ENCODE data around the gene EFCAB13. TPM values are rescaled to one million over a fixed set of nuclear protein-coding genes. Genes with fewer than 3 reads are reported as not detected.

Gene EFCAB13
- total RNA-seq, 4 donors from 2014 or later = 5.9 to 39.6 (median 12.9) TPM

DNA sequence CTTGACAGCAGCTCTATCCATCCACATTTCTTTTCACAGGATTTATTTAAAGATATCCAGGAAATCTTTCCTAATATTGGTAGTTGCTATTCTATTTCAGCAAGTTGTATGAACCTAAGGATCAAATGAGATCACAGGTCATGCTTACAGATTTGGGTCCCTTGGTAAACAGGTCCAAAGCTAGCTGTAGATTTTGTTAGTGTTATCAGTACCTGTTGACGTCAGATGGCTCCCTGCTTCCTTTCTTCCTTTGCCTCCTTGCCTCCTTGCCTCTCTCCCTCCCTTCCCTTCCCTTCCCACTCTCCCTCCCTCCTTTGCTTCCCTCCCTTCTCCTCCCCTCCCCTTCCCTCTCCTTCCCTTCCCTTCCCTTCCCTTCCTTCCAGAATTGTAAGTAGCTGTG, 76.6 kb downstream of the EFCAB13 start:
- no peak for DNase-seq
- no peak overlapping the region for H3K27ac ChIP-seq
- H3K27me3 ChIP-seq = no peaks in the 10 kb centered on the region
- no peaks in the 10 kb centered on the region for H3K4me1 ChIP-seq
- H3K9me3 ChIP-seq = no peaks in the 10 kb centered on the region
- no peak overlapping the region for H3K4me3 ChIP-seq
- TF ChIP-seq POLR2A (IDR thresholded peaks at IDR 0.05) = no peak
- TF ChIP-seq, protein P1, sequence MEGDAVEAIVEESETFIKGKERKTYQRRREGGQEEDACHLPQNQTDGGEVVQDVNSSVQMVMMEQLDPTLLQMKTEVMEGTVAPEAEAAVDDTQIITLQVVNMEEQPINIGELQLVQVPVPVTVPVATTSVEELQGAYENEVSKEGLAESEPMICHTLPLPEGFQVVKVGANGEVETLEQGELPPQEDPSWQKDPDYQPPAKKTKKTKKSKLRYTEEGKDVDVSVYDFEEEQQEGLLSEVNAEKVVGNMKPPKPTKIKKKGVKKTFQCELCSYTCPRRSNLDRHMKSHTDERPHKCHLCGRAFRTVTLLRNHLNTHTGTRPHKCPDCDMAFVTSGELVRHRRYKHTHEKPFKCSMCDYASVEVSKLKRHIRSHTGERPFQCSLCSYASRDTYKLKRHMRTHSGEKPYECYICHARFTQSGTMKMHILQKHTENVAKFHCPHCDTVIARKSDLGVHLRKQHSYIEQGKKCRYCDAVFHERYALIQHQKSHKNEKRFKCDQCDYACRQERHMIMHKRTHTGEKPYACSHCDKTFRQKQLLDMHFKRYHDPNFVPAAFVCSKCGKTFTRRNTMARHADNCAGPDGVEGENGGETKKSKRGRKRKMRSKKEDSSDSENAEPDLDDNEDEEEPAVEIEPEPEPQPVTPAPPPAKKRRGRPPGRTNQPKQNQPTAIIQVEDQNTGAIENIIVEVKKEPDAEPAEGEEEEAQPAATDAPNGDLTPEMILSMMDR (IDR thresholded peaks at IDR 0.05) = no peak
- H3K36me3 ChIP-seq = no peaks in the 10 kb centered on the region

DNA sequence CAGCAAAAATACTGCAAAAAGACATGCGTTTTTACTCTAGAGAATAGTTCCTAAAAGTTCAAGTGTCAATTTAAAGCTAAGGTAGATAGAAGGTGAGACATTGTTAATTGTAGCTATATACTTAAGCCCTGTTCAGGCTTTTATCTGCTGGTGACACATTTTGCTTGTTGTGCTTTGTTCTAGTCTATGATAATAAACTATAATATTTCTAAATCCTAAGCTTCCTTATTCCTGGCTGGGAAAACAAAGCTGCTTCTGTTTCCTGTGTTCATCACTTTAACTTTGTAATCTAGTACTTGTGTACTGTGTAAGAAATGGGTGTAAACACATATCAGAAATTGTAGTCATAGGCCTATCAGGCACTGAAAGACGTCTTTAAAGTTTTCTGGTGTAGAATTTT, 77.3 kb downstream of the EFCAB13 start:
- Histone ChIP-seq H3K27me3 (no peaks in the 10 kb centered on the region), H3K4me1 (no peaks in the 10 kb centered on the region), H3K36me3 (no peaks in the 10 kb centered on the region), H3K9me3 (no peaks in the 10 kb centered on the region), H3K27ac (no peak overlapping the region), H3K4me3 (no peak overlapping the region)
- TF ChIP-seq, protein P1 (IDR thresholded peaks at IDR 0.05) = no peak
- DNase-seq = no peak

DNA sequence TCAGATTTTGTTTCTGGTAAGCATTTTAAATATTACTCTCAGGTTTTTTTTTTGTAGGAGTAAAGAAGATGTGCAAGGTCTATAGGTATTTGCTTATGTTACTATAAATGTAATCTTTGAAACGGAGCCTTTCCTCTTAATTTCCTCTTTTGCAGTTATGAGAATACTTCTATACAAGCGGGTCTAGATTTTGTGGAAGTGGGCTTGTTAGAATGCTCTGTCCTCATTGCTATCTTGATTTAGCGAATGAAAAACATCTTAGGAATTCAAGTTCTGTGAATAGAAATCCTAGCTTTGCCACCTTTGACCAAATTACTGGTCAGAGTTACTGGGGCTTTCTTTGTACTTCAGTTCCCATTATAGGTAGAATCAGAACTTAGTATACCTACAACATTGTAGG, 80.3 kb downstream of the EFCAB13 start:
- Histone ChIP-seq H3K27ac (no peak overlapping the region), H3K4me3 (no peak overlapping the region), H3K9me3 (no peaks in the 10 kb centered on the region), H3K36me3 (no peaks in the 10 kb centered on the region), H3K4me1 (no peaks in the 10 kb centered on the region), H3K27me3 (no peaks in the 10 kb centered on the region)
- no peak for TF ChIP-seq POLR2A (IDR thresholded peaks at IDR 0.05)
- TF ChIP-seq, protein P1 (IDR thresholded peaks at IDR 0.05) = no peak
- no peak for DNase-seq

DNA sequence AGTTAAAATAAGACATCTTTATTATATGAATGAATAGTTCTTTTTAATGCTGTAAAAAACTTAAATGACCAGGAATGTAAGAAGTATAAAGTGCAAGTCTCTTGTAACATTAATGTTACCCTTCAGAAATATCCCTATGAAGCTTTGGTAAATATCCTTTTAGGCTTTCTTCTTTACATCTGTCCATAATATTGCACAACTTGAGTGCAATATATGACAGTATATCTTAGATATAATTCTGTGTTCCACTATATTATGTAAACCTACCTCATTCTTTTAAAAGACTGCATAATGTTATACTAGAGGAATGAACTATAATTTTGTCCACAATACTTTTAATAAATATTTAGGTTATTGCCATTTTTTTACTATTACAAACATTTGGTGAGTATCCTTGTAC, 81.1 kb downstream of the EFCAB13 start:
- Histone ChIP-seq H3K9me3 (no peaks in the 10 kb centered on the region), H3K4me3 (no peak overlapping the region), H3K27me3 (no peaks in the 10 kb centered on the region), H3K36me3 (no peaks in the 10 kb centered on the region), H3K4me1 (no peaks in the 10 kb centered on the region), H3K27ac (no peak overlapping the region)
- no peak for DNase-seq
- no peak for TF ChIP-seq POLR2A (IDR thresholded peaks at IDR 0.05)
- TF ChIP-seq, protein P1 (IDR thresholded peaks at IDR 0.05) = no peak

DNA sequence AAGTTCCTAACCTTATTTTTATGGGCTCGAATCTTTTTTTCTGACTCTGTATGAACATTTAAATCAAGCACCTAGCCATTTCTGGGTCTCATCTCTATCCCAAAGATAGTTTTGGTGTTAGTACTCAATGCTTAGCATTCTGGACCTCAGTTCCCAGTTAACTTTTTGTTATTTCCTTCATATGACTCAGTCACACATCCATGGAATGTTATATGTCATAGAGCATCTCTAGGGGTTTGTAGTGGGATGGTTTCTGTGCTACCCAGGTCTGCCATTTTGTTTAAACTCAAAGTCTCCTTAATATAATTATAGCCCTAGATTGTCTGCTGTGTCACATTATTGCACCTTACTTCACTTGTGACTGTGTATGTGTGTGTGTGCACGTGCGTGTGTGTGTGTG, 90.1 kb downstream of the EFCAB13 start:
- TF ChIP-seq POLR2A (IDR thresholded peaks at IDR 0.05) = no peak
- TF ChIP-seq, protein P1 (IDR thresholded peaks at IDR 0.05) = no peak
- H3K27me3 ChIP-seq = no peaks in the 10 kb centered on the region
- no peaks in the 10 kb centered on the region for H3K36me3 ChIP-seq
- no peak for DNase-seq
- H3K9me3 ChIP-seq = no peaks in the 10 kb centered on the region
- no peak overlapping the region for H3K4me3 ChIP-seq
- no peaks in the 10 kb centered on the region for H3K4me1 ChIP-seq
- H3K27ac ChIP-seq = no peak overlapping the region

DNA sequence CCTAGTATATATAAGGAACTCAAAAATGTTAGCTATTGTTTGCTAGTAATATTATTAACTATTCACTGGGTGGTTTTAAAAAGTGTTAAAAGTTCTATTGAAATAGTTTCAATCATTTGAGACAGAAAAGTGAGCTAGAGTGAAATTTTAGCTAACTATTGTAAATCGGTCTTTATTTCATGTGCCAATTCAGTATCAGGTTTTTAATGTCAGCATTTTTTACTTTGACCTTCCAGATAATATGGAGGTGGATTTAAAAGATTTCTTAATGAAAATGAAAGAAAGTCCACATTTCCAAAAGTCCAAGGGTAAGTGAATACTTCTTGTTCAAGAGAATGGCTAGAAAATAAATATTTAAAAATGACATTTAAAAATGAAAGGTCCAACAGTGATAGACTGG, 90.9 kb downstream of the EFCAB13 start:
- H3K36me3 ChIP-seq = no peaks in the 10 kb centered on the region
- H3K9me3 ChIP-seq = no peaks in the 10 kb centered on the region
- H3K4me1 ChIP-seq = no peaks in the 10 kb centered on the region
- H3K27me3 ChIP-seq = no peaks in the 10 kb centered on the region
- DNase-seq = no peak
- TF ChIP-seq POLR2A (IDR thresholded peaks at IDR 0.05) = no peak
- TF ChIP-seq, protein P1 (IDR thresholded peaks at IDR 0.05) = no peak
- H3K27ac ChIP-seq = no peak overlapping the region
- no peak overlapping the region for H3K4me3 ChIP-seq
